AG09309 (cell line): ENCODE results near the gene VLDLR.
A peak's percentile ranks its signal among the peaks of the same experiment; 100 is the strongest.

Experiments used
- DNase-seq: peaks from one replicate; pipeline ENCODE4 v3.0.0-alpha.2; 2010; ENCODE audit warnings: low read depth
- H3K4me3 ChIP-seq: 2 replicates; pipeline ENCODE4 v1.5.1; 2011; ENCODE audit warnings: mild to moderate bottlenecking, low read depth, low read length, moderate library complexity; ENCODE audit not compliant: control insufficient read depth
- CTCF ChIP-seq: IDR thresholded peaks from 2 replicates; pipeline ENCODE4 v1.5.1; 2011; ENCODE audit warnings: mild to moderate bottlenecking, low read depth, low read length, inconsistent platforms; ENCODE audit not compliant: insufficient read depth, control insufficient read depth; ENCODE audit errors: missing control alignments

The VLDLR gene

DNA sequence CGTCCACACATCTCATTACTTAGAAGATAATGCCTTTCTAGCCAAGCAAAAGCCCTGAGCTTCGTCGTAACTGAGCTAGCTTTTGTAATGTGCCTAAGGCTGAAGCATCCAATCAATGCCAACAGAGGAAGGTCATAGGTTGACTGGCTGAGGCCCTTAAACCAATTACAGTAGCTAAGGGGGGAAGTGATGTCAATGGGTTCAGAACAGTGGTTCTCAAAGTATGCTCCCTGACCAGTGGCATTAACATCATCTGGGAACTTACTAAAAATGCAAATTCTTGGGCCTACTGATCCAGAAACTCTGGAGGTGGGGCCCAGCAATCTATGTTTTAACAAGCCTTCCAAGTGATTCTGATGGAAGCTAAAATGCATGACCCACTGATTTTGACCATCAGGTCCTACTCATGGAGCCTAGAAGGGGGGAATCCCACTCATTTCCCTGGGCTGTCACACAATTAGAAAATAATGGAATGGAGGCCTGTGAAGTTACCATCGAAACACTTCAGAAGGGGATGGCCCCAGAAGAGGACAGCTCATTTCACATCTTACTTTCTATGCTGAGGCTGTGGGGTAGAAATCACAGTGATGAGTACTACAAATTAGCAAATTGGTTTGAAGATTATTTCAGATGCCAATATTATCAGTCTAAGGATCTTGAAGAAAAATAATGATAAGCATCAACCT lies 4.8 kb upstream of the VLDLR start:
- no peak for TF ChIP-seq CTCF
- H3K4me3 ChIP-seq: no peak overlapping the region
- DNase-seq: no peak

DNA sequence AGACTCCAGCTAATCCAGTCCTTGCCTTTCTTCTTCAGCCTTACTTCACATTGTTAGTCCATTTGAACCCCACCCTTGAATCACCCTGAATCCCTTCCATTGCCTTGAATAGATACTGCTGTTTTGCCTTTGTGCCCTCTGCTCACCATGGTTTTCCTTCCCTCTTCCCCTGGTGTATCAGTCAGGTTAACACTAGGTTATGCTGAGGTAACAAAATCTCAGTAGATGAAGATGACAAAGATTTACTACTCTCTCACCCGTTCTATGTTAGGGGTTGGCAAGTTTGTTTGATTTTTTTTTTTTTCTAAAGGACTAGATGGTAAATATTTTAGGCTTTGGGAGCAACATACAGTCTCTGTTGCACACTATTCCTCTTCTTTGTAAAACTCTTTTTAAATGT lies 3.3 kb upstream of the VLDLR start:
- TF ChIP-seq CTCF: no peak
- H3K4me3 ChIP-seq: no peak overlapping the region
- no peak for DNase-seq

DNA sequence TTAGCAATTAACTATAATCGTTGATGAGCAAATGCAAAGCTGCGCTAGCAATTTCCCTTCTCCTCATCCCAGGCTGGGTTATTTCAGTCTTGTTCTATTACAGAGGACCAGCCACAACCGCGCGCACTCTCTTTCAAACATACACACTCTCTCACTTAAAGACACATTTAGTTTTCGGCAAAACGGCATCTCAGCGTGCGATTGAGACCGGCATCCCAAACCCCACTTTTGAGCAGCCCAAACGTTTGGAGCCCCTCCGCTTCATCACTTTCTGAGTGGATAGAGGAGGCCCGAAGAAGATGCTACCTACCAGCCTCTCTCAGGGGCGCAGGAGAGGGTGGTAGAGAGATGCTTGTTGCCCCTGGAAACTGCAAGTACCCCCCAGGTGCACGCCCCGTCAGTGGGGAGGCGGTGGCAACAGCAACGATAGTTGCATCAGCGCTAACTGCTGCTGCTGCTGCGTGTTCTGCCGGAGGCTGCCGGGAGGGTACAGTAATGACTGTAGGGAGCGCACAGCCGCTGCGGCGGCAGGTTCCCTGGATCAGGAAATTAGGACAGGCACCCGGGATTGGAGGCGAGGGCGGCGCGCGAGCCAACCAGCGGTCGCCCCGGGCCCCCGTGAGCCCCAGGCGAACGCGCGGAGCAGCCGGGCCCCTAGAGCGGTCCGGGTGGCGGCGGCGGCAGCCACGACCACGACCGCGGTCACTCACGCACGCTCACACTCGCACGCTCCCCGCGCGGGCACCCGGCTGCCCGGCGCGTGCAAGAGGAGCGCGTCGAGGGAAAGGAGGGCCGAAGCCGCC lies 467 bp upstream of the VLDLR start:
- peak; percentile 53 for DNase-seq
- no peak for TF ChIP-seq CTCF
- H3K4me3 ChIP-seq: peak overlapping the region; percentile 77

DNA sequence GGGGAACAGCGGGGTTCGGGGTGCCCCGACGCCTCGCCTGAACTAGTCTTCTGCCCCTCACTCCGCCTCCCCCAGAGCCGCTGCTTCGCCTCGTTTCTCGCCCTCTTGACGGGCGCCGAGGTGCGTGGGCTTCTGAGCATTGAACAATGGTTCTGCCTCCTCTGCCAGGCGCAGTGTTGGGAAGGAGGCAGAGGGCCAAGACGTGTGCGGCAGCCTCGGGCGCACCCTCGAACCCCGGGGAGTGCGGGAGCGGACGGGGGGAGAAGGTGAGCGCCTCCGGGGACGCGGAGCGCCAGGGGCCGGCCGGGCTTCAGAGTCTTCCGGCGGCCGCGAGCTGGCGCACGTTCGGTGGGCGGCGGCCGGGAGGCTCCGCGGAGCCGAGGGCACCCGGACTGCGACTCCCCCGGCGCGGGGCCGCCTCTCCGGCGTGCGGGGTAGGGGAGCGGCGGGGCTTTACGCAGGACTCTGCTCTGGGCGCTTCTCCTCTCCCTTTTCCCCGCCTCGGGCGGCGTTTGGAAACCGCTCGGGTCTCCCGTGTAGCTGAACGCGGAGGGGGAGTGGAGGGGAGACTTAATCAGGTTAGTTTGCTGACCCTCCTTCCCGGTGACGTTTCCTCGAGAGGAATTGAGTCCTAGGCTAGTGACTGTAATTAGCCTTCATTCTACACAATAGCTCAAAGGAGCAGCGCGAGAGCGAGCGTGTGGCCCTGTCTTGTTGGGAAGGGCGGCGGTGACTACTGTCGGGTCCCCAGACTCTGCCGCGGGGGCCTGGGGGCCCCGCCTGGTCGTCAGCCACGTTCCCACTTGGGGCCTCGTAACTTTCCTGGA lies 1.1 kb downstream of the VLDLR start:
- TF ChIP-seq CTCF: no peak
- peak overlapping the region; percentile 77 for H3K4me3 ChIP-seq
- no peak for DNase-seq

- DNase-seq: no peak
- peak overlapping the region; percentile 77 for H3K4me3 ChIP-seq
- no peak for TF ChIP-seq CTCF
Observed at GRCh38 chr9:2623288-2624050, 1.9 kb downstream of the VLDLR start.
